Glomerular visceral epithelial cell (primary cell): ENCODE measurements around the gene THAP9.
"Not testable (repeated sequence)": the region's sequence is repeated elsewhere in the genome, so short reads cannot be mapped to it uniquely, and the experiment has no call there.

Experiments used
- DNase-seq: peaks from one replicate; pipeline ENCODE4 v3.0.0-alpha.2; 2016; ENCODE audit errors: extremely low spot score

The THAP9 gene

DNA sequence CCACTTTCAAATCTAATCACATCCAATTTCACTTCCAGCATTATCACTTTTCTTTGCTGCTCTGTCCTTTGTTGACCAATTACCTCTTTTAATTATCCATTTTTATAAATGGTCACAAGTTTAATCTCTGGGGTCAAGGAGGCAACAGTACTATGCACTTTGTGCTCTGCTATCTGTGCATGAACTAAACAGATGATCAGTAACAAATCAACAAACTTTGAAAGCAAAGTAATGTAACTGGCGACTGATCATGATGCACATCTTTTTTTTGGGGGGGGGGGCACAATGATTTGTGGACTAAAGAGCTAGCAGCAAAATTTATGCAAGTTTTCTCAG is 8.1 kb upstream of the THAP9 start:
- DNase-seq = no peak

GRCh38 chr4:82893942-82894341 is 6.6 kb upstream of the THAP9 start:
- DNase-seq = no peak

GRCh38 chr4:82896755-82897154 is 3.8 kb upstream of the THAP9 start:
- no peak for DNase-seq

GRCh38 chr4:82898322-82899243 is 2.0 kb upstream of the THAP9 start:
- peak; percentile 61 for DNase-seq

DNA sequence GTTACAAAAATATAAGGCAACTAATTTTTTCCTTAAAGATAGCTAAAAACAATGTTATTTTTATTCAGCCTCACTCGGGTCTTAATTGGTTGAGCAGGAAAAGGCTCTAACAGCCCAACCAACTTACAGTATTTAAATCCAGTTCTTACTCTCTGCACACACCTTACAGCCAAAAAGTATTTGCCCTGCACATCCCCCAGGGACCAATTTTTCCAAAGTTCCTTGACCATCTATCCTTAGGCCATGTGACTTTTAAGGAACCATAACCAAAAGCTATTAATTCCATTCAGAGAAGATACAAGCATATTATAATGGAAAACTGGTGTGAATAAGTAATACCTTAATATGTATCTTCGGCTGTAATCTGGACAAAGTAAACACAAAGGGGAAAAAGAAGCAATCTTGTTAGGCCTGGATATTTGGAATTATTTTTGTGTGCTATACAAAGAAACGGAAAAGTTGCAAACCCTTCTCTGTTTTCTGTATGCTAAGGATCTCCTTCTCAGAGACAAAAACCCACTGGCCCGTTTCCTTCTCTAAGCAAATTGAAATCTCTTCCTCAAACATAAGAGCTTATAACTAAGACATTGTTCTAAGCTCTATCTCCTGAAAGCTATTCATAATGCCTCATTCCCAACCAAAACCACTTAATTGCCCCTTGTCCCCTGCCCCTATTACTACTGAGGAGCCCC is 1.0 kb upstream of the THAP9 start:
- no peak for DNase-seq

GRCh38 chr4:82900066-82900410 is 497 bp upstream of the THAP9 start:
- DNase-seq = no peak

GRCh38 chr4:82901183-82901718 is 716 bp downstream of the THAP9 start:
- no peak for DNase-seq

DNA sequence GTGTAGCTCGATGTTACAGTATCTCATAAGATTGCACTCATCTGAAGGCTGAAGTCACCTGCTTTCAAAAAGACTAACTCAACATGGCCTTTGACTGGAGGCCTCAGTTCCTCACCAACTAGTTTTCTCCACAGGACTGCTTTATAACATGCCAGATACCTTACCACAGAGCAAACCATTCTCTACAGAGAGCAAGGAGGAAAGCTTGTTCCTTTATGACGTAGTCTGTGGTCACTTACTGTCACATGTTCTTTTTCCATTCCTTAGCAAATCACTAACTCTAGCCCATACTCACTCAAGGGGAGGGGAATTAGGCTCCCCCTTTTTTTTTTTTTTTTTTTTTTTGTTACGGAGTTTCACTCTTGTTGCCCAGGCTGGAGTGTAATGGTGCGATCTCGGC is 3.2 kb downstream of the THAP9 start:
- no peak for DNase-seq

- peak; percentile 46 for DNase-seq
Observed at GRCh38 chr4:82905205-82905604, 4.7 kb downstream of the THAP9 start.

DNA sequence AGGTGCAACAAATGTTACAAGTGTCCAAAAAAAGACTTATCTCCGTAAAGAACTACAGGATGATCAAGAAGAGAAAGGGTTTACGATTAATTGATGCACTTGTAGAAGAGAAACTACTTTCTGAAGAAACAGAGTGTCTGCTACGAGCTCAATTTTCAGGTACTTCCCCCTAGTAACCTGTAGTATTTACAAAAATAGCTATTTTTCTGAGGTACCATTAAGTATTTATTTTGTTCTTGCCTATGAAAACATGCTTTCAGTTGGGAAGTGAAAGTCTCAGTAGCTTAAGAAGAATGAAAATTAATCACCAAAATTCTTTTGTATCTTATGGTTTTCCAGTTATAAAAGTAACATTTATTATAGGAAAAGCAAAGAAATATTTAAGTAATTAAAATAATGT is 5.9 kb downstream of the THAP9 start:
- DNase-seq = no peak

DNA sequence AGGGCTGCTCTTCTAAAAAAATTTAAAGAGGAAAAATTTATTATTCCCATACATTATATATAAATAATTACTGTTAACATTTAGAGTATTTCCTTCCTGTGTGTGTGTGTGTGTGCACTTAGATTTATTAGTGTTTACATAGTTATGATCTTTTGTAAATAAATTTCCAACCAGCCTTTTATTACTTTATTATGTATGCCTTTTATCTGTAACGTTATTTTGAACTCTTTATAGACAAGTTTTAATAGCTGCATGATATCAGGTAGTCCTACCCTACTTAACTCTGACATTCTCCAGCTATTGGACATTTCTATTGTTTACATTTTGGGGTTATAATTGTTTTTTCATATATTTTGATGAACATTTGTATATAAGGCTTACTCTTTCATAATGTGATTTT is 8.8 kb downstream of the THAP9 start:
- no peak for DNase-seq

DNA sequence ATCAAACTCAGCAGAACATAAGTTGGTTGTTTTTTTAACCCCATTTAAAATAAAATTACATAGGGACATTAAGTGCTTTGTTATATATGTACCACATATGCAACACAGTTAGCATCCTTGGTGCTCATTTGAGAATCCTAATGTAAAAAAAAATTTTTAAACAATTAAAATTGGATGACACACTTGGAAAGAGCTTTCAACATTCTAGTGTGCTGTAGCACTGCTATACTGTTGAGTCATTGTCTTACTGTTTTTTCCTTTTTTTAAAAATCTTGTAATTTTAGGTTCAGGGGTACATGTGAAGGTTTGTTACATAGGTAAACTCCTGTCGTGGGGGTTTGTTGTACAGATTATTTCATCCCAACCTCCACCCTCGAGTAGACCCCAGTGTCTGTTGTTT is 12.8 kb downstream of the THAP9 start:
- no peak for DNase-seq

DNA sequence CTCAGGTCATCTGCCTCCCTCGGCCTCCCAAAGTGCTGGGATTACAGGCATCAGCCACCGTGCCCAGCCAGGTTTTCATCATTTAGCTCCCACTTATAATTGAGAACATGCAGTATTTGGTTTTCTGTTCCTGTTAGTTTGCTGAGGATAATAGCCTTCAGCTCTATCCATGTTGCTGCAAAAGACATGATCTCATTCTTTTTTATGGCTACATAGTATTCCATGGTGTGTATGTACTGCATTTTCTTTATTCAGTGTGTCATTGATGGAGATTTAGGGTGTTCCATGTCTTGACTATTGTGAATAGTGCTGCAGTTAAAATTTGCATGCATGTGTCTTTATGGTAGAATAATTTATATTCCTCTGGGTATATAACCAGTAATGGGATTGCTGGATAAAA is 13.4 kb downstream of the THAP9 start:
- DNase-seq = not testable (repeated sequence)

DNA sequence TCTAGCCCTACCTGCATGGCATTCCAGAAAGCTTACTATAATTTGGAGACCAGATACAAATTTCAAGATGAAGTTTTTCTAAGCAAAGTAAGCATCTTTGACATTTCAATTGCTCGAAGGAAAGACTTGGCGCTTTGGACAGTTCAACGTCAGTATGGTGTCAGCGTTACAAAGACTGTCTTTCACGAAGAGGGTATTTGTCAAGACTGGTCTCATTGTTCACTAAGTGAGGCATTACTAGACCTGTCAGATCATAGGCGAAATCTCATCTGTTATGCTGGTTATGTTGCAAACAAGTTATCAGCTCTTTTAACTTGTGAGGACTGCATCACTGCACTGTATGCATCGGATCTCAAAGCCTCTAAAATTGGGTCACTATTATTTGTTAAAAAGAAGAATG is 17.6 kb downstream of the THAP9 start:
- DNase-seq = no peak

DNA sequence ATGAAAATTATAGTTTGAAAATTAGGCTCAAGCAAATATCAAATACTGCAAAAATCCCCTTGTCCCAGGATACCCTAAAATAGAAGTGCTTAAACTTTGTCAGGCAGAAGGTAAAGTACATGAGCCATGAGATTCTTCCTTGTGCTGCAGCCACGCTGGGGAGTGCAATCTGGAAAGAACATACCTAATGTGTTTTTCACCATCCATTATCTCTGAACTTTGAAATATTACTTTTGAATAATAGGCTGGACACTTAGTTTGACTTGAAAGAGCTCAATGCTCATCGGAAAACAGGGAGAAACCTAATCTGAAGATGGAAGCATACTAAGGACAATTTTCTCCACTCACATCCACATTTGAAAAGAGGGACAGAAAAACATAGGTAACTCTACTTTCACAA is 18.9 kb downstream of the THAP9 start:
- no peak for DNase-seq

GRCh38 chr4:82921795-82922194 is 21.3 kb downstream of the THAP9 start:
- no peak for DNase-seq

DNA sequence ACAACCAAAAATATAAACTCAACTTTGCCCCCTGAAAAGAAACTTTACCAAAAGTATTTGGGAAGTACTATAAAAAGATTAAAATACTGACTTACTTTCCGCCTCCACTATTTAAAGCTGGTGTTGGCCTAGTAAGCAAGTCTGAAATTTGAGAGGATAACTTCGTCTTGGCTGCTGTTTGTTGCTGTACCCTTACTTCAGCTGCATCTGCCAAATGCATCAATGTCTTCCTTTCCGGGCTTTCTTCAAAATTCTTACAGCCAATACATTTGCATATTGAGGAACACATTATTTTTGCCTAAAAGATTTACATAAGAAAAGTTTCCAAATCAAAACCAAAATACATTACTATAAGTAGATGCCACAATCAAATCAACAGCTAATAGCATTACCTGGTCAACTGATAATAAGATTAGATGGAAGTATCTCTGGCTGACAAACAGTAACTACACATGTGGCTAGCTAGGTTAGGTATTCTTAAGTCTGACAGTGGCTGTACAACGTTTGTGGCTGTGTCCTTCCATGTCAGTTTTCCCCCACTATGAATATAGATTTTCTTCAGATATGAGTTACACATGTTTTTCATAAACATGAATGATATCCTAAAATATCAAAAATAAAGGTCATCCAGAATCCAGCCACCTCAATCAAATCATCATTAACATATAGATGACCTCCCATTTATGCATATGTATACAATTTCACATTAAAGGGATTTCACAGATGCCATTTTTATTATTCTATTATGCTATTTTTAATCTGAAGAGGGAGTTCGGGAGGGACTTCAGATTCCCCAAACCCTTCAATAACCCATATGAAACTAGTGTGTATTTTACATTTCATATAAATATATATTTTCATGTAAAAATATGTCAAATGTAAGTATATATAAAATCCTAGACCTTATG is 30.6 kb downstream of the THAP9 start:
- DNase-seq = no peak

DNA sequence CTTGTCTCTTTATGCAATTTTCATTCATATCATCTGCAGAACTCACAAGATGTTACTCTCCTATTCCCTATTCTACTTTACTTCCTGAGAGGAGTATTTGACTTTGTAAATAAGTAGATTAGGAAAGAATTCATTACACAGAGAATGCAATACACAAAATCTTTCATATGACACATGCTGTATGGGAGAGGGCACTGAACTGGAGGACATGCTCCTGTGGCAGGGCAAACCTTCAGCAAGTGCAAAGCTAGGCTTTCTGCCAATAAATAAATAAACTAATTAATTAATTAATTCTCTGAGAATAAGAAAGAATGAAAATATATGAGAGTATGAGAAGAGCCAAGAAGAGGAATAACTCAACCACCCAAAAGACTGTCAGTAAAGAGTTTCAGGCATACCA is 33.9 kb downstream of the THAP9 start:
- DNase-seq = no peak

DNA sequence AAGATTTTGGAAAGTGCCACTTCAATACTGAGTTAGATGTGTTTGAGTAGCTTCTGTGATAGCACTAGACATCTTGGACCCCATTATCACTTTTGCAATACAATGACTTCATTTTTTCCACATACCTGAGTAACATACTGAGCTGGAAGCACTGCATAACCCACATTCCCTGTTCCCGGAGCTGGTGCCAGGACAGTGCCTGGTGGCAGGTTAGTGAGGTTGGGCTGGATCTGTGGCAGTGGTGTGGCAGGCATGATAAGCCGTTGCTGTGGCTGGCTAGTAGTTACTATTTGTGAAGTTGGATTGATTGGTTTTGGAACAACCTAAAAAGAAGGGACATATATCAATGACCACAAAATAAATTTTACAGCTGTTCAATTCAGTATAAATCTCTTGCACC is 38.9 kb downstream of the THAP9 start:
- DNase-seq = no peak

DNA sequence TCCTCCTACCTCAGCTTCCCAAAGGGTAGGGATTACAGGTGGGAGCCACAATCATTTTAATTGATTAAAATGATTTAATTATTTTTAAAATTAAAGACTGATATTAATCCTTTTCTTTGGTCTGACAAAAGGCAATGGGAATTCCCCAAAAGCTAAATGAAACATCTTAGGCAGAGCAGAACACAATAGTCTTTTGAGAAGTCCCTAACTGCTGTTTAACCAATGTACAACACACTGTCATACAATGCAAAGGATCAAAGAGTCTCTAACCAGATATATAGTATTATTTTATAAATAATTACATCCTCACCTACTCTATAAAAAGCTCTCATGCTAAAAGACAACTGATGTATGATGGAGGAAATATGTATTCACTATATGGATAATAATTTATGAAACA is 47.0 kb downstream of the THAP9 start:
- DNase-seq = no peak

- DNase-seq = peak; percentile 38
Observed at GRCh38 chr4:82948647-82949204, 48.2 kb downstream of the THAP9 start.

GRCh38 chr4:82951196-82951595 is 50.7 kb downstream of the THAP9 start:
- DNase-seq = no peak
